ENCODE measurements around the gene SASH3. TPM values are rescaled to one million over a fixed set of nuclear protein-coding genes. Genes with fewer than 3 reads are reported as not detected.

SASH3 gene
- total RNA-seq, 1 experiment from 2014 or later, result not detected

GRCh38 chrX:129800186-129800585 lies 20.4 kb downstream of the SASH3 start:
- H4K20me1 ChIP-seq (ENCODE audit: low read length), result no peaks in the 10 kb centered on the region
- H3K9me3 ChIP-seq (ENCODE audit: low read length), result no peaks in the 10 kb centered on the region
- H3K4me3 ChIP-seq (ENCODE audit: low read length), result no peak overlapping the region
- no peak overlapping the region for H2AFZ ChIP-seq (ENCODE audit: low read length)
- H3K27ac ChIP-seq (ENCODE audit: low read length), result no peak overlapping the region
- no peak for ATAC-seq
- CTCF ChIA-PET, result no interaction called here
- H3K9ac ChIP-seq (ENCODE audit: low read length), result no peak overlapping the region
- no TSS peak for BruUV-seq (replicated peaks)
- no peak for TF ChIP-seq CTCF (conservative IDR thresholded peaks at IDR 0.05; ENCODE audit: low read depth, low read length)
- TF ChIP-seq EZH2phosphoT487 (IDR thresholded peaks at IDR 0.05; ENCODE audit: borderline replicate concordance, low read length), result no peak
- TF ChIP-seq EZH2 (IDR thresholded peaks at IDR 0.05; ENCODE audit: low read length, unreplicated experiment), result no peak
- intact Hi-C loops (cut with micrococcal nuclease), result no loop called here
- H3K4me2 ChIP-seq (ENCODE audit: low read length), result no peak overlapping the region
- H3K9me2 ChIP-seq (replicated peaks; ENCODE audit: low read length), result no peaks in the 10 kb centered on the region
- no peak for DNase-seq
- H3K79me2 ChIP-seq (ENCODE audit: low read length), result no peaks in the 10 kb centered on the region
- POLR2A ChIA-PET (ENCODE audit: unreplicated experiment), result no interaction called here
- H3K27me3 ChIP-seq (ENCODE audit: low read length), result no peaks in the 10 kb centered on the region
- H3F3A ChIP-seq (ENCODE audit: low read length, unreplicated experiment), result no peaks in the 10 kb centered on the region
- no peaks in the 10 kb centered on the region for H3K36me3 ChIP-seq (ENCODE audit: low read depth, low read length)
- H3K4me1 ChIP-seq (ENCODE audit: insufficient read depth, low read length), result no peaks in the 10 kb centered on the region

- Histone ChIP-seq H3K36me3 (ENCODE audit: low read depth, low read length) (no peaks in the 10 kb centered on the region), H4K20me1 (ENCODE audit: low read length) (no peaks in the 10 kb centered on the region), H3K4me1 (ENCODE audit: insufficient read depth, low read length) (no peaks in the 10 kb centered on the region), H2AFZ (ENCODE audit: low read length) (no peak overlapping the region), H3K9me2 (replicated peaks; ENCODE audit: low read length) (no peaks in the 10 kb centered on the region), H3K9ac (ENCODE audit: low read length) (no peak overlapping the region), H3F3A (ENCODE audit: low read length, unreplicated experiment) (no peaks in the 10 kb centered on the region), H3K4me3 (ENCODE audit: low read length) (no peak overlapping the region), H3K79me2 (ENCODE audit: low read length) (no peaks in the 10 kb centered on the region), H3K9me3 (ENCODE audit: low read length) (no peaks in the 10 kb centered on the region), H3K4me2 (ENCODE audit: low read length) (no peak overlapping the region), H3K27me3 (ENCODE audit: low read length) (no peaks in the 10 kb centered on the region), H3K27ac (ENCODE audit: low read length) (no peak overlapping the region)
- DNase-seq (no peak), ATAC-seq (no peak)
- POLR2A ChIA-PET (ENCODE audit: unreplicated experiment), result interaction anchor here (0.6 kb wide), 1 partner anchor 56 kb away, joined by 3 read pairs; no protein-coding TSS in a partner anchor
- no TSS peak for BruUV-seq (replicated peaks)
- intact Hi-C loops (cut with micrococcal nuclease), result no loop called here
- no peak for TF ChIP-seq EZH2phosphoT487 (IDR thresholded peaks at IDR 0.05; ENCODE audit: borderline replicate concordance, low read length)
- TF ChIP-seq EZH2 (IDR thresholded peaks at IDR 0.05; ENCODE audit: low read length, unreplicated experiment), result no peak
- no peak for TF ChIP-seq CTCF (conservative IDR thresholded peaks at IDR 0.05; ENCODE audit: low read depth, low read length)
- CTCF ChIA-PET, result no interaction called here
Measured at GRCh38 chrX:129802863-129803262, 23.1 kb downstream of the SASH3 start.

GRCh38 chrX:129804806-129805205 lies 25.1 kb downstream of the SASH3 start:
- TF ChIP-seq EZH2 (IDR thresholded peaks at IDR 0.05; ENCODE audit: low read length, unreplicated experiment) (no peak), EZH2phosphoT487 (IDR thresholded peaks at IDR 0.05; ENCODE audit: borderline replicate concordance, low read length) (no peak), CTCF (conservative IDR thresholded peaks at IDR 0.05; ENCODE audit: low read depth, low read length) (no peak)
- POLR2A ChIA-PET (ENCODE audit: unreplicated experiment), result no interaction called here
- no peaks in the 10 kb centered on the region for H4K20me1 ChIP-seq (ENCODE audit: low read length)
- H3K4me3 ChIP-seq (ENCODE audit: low read length), result no peak overlapping the region
- intact Hi-C loops (cut with micrococcal nuclease), result no loop called here
- no peak overlapping the region for H3K4me2 ChIP-seq (ENCODE audit: low read length)
- BruUV-seq (replicated peaks), result no TSS peak
- H3K9ac ChIP-seq (ENCODE audit: low read length), result no peak overlapping the region
- no peak overlapping the region for H2AFZ ChIP-seq (ENCODE audit: low read length)
- no peaks in the 10 kb centered on the region for H3F3A ChIP-seq (ENCODE audit: low read length, unreplicated experiment)
- H3K27me3 ChIP-seq (ENCODE audit: low read length), result no peaks in the 10 kb centered on the region
- H3K4me1 ChIP-seq (ENCODE audit: insufficient read depth, low read length), result no peaks in the 10 kb centered on the region
- no peaks in the 10 kb centered on the region for H3K9me3 ChIP-seq (ENCODE audit: low read length)
- no peak for ATAC-seq
- H3K36me3 ChIP-seq (ENCODE audit: low read depth, low read length), result 0 out of 2 replicates have a peak, but pooled peaks cover 6% of the 10 kb centered on the region
- no peaks in the 10 kb centered on the region for H3K9me2 ChIP-seq (replicated peaks; ENCODE audit: low read length)
- no peak for DNase-seq
- H3K79me2 ChIP-seq (ENCODE audit: low read length), result no peaks in the 10 kb centered on the region
- CTCF ChIA-PET, result no interaction called here
- no peak overlapping the region for H3K27ac ChIP-seq (ENCODE audit: low read length)
